H1 (cell line): ENCODE results near the gene CCNK. TPM values are rescaled to one million over a fixed set of nuclear protein-coding genes. Genes with fewer than 3 reads are reported as not detected.

Source experiments
- CTCF ChIA-PET: fragments of 300-600 bp; sonication (Branson Sonifier 250); formaldehyde crosslinking; loops from one replicate; lab custom pipeline; 2021; ENCODE audit not compliant: partially characterized antibody; lab: Charles Lee
- POLR2A ChIA-PET: fragments of 300-600 bp; sonication (Branson Sonifier 250); formaldehyde crosslinking; loops from one replicate; lab custom pipeline; 2021; ENCODE audit warnings: inconsistent platforms; ENCODE audit not compliant: partially characterized antibody; lab: Charles Lee
- DNase-seq, 2 experiments: peaks; one replicate each; pipeline versions ENCODE4 v3.0.0 to v3.0.0-alpha.2; 2010 to 2022; ENCODE audit warnings: low spot score in 2 of 2, low read depth in 1 of 2, mixed read lengths in 1 of 2
- FAIRE-seq: peaks from 2 replicates; lab custom pipeline; 2011; peaks lifted over from hg19 to GRCh38; lab: Jason Lieb, UNC
- H2AFZ ChIP-seq: 2 replicates; pipeline ENCODE4 v1.8.1; 2012; ENCODE audit warnings: low read length, inconsistent platforms
- H2AK5ac ChIP-seq: 2 replicates; pipeline ENCODE4 v1.6.1; 2013; ENCODE audit warnings: low read depth, low read length
- H2BK120ac ChIP-seq: replicated peaks from 2 replicates; pipeline ENCODE3; 2013; ENCODE audit warnings: low read depth, low read length, inconsistent platforms
- H2BK12ac ChIP-seq: 2 replicates; pipeline ENCODE4 v1.6.1; 2013; ENCODE audit warnings: low read depth, low read length
- H2BK15ac ChIP-seq: 2 replicates; pipeline ENCODE4 v1.6.1; 2013; ENCODE audit warnings: low read length
- H2BK20ac ChIP-seq: 2 replicates; pipeline ENCODE4 v1.6.1; 2013; ENCODE audit warnings: low read length
- H2BK5ac ChIP-seq: 2 replicates; pipeline ENCODE4 v1.6.1; 2013; ENCODE audit warnings: low read depth, low read length
- H3K14ac ChIP-seq: 2 replicates; pipeline ENCODE4 v1.6.1; 2013; ENCODE audit warnings: inconsistent platforms; ENCODE audit not compliant: insufficient read length
- H3K18ac ChIP-seq: 2 replicates; pipeline ENCODE4 v1.6.1; 2013; ENCODE audit warnings: low read length; ENCODE audit errors: extremely low read depth
- H3K23ac ChIP-seq: 2 replicates; pipeline ENCODE4 v1.6.1; 2013; ENCODE audit warnings: inconsistent platforms; ENCODE audit not compliant: insufficient read length
- H3K23me2 ChIP-seq: 2 replicates; pipeline ENCODE4 v1.6.1; 2013; ENCODE audit warnings: low read depth, low read length
- H3K27ac ChIP-seq: 2 replicates; pipeline ENCODE4 v1.6.1; 2011; ENCODE audit warnings: low read depth, low read length, inconsistent platforms
- H3K27me3 ChIP-seq, 4 experiments: replicated peaks in 1 of 4; 1 replicate in 1 of 4; 2 replicates in 3 of 4; pipeline versions ENCODE4 v1.6.1 to v1.8.1; 2011 to 2013; ENCODE audit warnings: low read length in 3 of 4, mild to moderate bottlenecking in 3 of 4, inconsistent platforms in 2 of 4, mixed read lengths in 2 of 4, moderate library complexity in 1 of 4; ENCODE audit not compliant: control insufficient read depth in 3 of 4, insufficient read depth in 3 of 4; ENCODE audit errors: extremely low read depth in 1 of 4
- H3K36me3 ChIP-seq, 4 experiments: 2 replicates each; pipeline versions ENCODE4 v1.6.1 to v1.8.1; 2011 to 2013; ENCODE audit warnings: mild to moderate bottlenecking in 4 of 4, low read length in 3 of 4, moderate library complexity in 2 of 4, control low read depth in 1 of 4, inconsistent platforms in 1 of 4; ENCODE audit not compliant: insufficient read depth in 4 of 4, control insufficient read depth in 2 of 4
- H3K4ac ChIP-seq: replicated peaks from 2 replicates; pipeline ENCODE3; 2013; ENCODE audit warnings: low read length, low read depth, mixed read lengths, inconsistent platforms; ENCODE audit not compliant: insufficient read length
- H3K4me1 ChIP-seq, 4 experiments: replicated peaks in 1 of 4; 1 replicate in 1 of 4; 2 replicates in 3 of 4; pipeline versions ENCODE4 v1.6.1 to v1.8.1; 2011 to 2013; ENCODE audit warnings: low read length in 3 of 4, inconsistent platforms in 2 of 4, mixed read lengths in 1 of 4; ENCODE audit not compliant: insufficient read depth in 4 of 4, control insufficient read depth in 3 of 4
- H3K4me2 ChIP-seq, 2 experiments: 2 replicates each; pipeline versions ENCODE4 v1.6.1 to v1.8.1; 2011 to 2013; ENCODE audit warnings: low read depth in 2 of 2, low read length in 2 of 2, control low read depth in 1 of 2, inconsistent platforms in 1 of 2, mild to moderate bottlenecking in 1 of 2; ENCODE audit not compliant: insufficient read depth in 1 of 2
- H3K4me3 ChIP-seq, 4 experiments: fragments of 200-600, 300-600 bp in 1 of 4; sonication (generic), shearing (Covaris generic), sonication (Bioruptor Twin) in 1 of 4; 2 replicates each; pipeline versions ENCODE4 v1.5.1 to v1.8.1; 2011 to 2016; ENCODE audit warnings: low read length in 4 of 4, low read depth in 3 of 4, control low read depth in 2 of 4, inconsistent platforms in 2 of 4, mild to moderate bottlenecking in 2 of 4, mixed read lengths in 1 of 4, moderate library complexity in 1 of 4; ENCODE audit not compliant: insufficient read depth in 2 of 4; ENCODE audit errors: extremely low read depth in 1 of 4
- H3K56ac ChIP-seq: replicated peaks from 2 replicates; pipeline ENCODE3; 2013; ENCODE audit warnings: low read depth, mild to moderate bottlenecking, mixed read lengths, low read length, inconsistent platforms; ENCODE audit not compliant: insufficient read length
- H3K79me1 ChIP-seq: 2 replicates; pipeline ENCODE4 v1.6.1; 2013; ENCODE audit warnings: low read depth, low read length, control low read depth
- H3K79me2 ChIP-seq, 2 experiments: 2 replicates each; pipeline versions ENCODE4 v1.6.1 to v1.8.1; 2012 to 2013; ENCODE audit warnings: low read length in 2 of 2, mild to moderate bottlenecking in 2 of 2, inconsistent platforms in 1 of 2; ENCODE audit not compliant: insufficient read depth in 2 of 2, control insufficient read depth in 1 of 2
- H3K9ac ChIP-seq, 4 experiments: replicated peaks in 1 of 4; 1 replicate in 1 of 4; 2 replicates in 3 of 4; pipeline versions ENCODE4 v1.6.1 to v1.8.1; 2011 to 2013; ENCODE audit warnings: low read depth in 3 of 4, low read length in 3 of 4, control low read depth in 2 of 4, mild to moderate bottlenecking in 2 of 4, moderate library complexity in 2 of 4, inconsistent platforms in 1 of 4; ENCODE audit errors: extremely low read depth in 1 of 4
- H3K9me3 ChIP-seq, 2 experiments: 2 replicates each; pipeline versions ENCODE4 v1.6.1 to v1.8.1; 2012 to 2013; ENCODE audit warnings: mild to moderate bottlenecking in 2 of 2, moderate library complexity in 2 of 2, control low read depth in 1 of 2, inconsistent platforms in 1 of 2, low read depth in 1 of 2, low read length in 1 of 2, mixed read lengths in 1 of 2; ENCODE audit not compliant: insufficient read depth in 2 of 2
- H4K20me1 ChIP-seq, 2 experiments: replicated peaks in 1 of 2; 2 replicates each; pipeline versions ENCODE3 to v1.8.1; 2011 to 2013; ENCODE audit warnings: inconsistent platforms in 2 of 2, low read length in 2 of 2, mild to moderate bottlenecking in 1 of 2; ENCODE audit not compliant: insufficient read depth in 2 of 2, control insufficient read depth in 1 of 2
- H4K5ac ChIP-seq: 2 replicates; pipeline ENCODE4 v1.6.1; 2013; ENCODE audit warnings: low read length, low read depth, mixed read lengths, inconsistent platforms; ENCODE audit not compliant: insufficient read length
- H4K8ac ChIP-seq: 2 replicates; pipeline ENCODE4 v1.8.0; 2013; ENCODE audit warnings: mild to moderate bottlenecking, moderate library complexity, low read length, inconsistent platforms; ENCODE audit not compliant: insufficient read depth; ENCODE audit errors: extremely low read depth
- H4K91ac ChIP-seq: replicated peaks from 2 replicates; pipeline ENCODE3; 2013; ENCODE audit warnings: low read length, mixed read lengths, inconsistent platforms; ENCODE audit not compliant: insufficient read length
- CBX8 ChIP-seq: fragments of 300-800, 300-1000 bp; sonication (generic); IDR thresholded peaks from 2 replicates; pipeline ENCODE4 v1.7.1; 2016; ENCODE audit warnings: low read depth, low read length, borderline replicate concordance
- CTBP2 ChIP-seq: IDR thresholded peaks from 2 replicates; pipeline ENCODE4 v1.7.0; 2011; ENCODE audit warnings: borderline replicate concordance, mild to moderate bottlenecking, moderate library complexity, mixed read lengths, low read length; ENCODE audit not compliant: insufficient read depth, insufficient read length
- NANOG ChIP-seq: IDR thresholded peaks from 2 replicates; pipeline ENCODE4 v1.6.1; 2011; ENCODE audit warnings: low read length, low read depth, mild to moderate bottlenecking, inconsistent platforms; ENCODE audit not compliant: insufficient read depth, poor library complexity, severe bottlenecking
- POLR2AphosphoS5 ChIP-seq: IDR thresholded peaks from 2 replicates; pipeline ENCODE4 v1.6.1; 2011; ENCODE audit warnings: low read depth, low read length
- POU5F1 ChIP-seq: IDR thresholded peaks from 2 replicates; pipeline ENCODE4 v1.6.1; 2011; ENCODE audit warnings: low read depth, mild to moderate bottlenecking, low read length, moderate library complexity
- RFX5 ChIP-seq: IDR thresholded peaks from 2 replicates; pipeline ENCODE4 v1.6.1; 2011; ENCODE audit warnings: low read depth, low read length, improper control_type of control experiment, borderline replicate concordance
- RNF2 ChIP-seq: fragments of 200-900, 300-1000 bp; sonication (generic); IDR thresholded peaks from 2 replicates; pipeline ENCODE4 v1.7.1; 2016; ENCODE audit warnings: borderline replicate concordance, low read depth, mild to moderate bottlenecking, antibody characterized with exemption, low read length; ENCODE audit not compliant: poor library complexity, severe bottlenecking; ENCODE audit errors: missing control alignments
- SP4 ChIP-seq: IDR thresholded peaks from 2 replicates; pipeline ENCODE4 v1.6.1; 2012; ENCODE audit warnings: low read length, inconsistent platforms
- ZNF274 ChIP-seq: IDR thresholded peaks from 2 replicates; pipeline ENCODE4 v1.7.0; 2012; ENCODE audit warnings: low read length, borderline replicate concordance; ENCODE audit errors: extremely low read depth
- WGBS, 2 experiments: shearing (Covaris generic) in 1 of 2; methylation state at CpG; one replicate each; pipeline versions ENCODE4 v1.1.6 to v1.1.7; 2013 to 2015; ENCODE audit warnings: low lambda C conversion rate in 2 of 2, mixed read lengths in 2 of 2, inconsistent platforms in 1 of 2, low coverage in 1 of 2, missing lambda C conversion rate in 1 of 2; ENCODE audit not compliant: insufficient replicate concordance in 2 of 2, insufficient coverage in 1 of 2, insufficient read length in 1 of 2; ENCODE audit errors: extremely low coverage in 1 of 2, missing lambda C conversion rate in 1 of 2; 5-methylcytosine and 5-hydroxymethylcytosine counted together
- polyA plus RNA-seq, 7 experiments: library from polyadenylated mRNA; depleted of rRNA in 3 of 7; stranded (reverse) in 5 of 7; unstranded in 2 of 7; fragments of >200 nt in 5 of 7; fragments of 200-250 nt in 2 of 7; gene quantifications; 1 replicate in 5 of 7; 2 replicates in 1 of 7; 4 replicates in 1 of 7; pipeline versions ENCODE4 v1.2.1 to v1.2.3, GENCODE V29; 2011 to 2013; ENCODE audit warnings: missing spikeins in 2 of 7, mixed read lengths in 2 of 7
- total RNA-seq: library from RNA; stranded (reverse); fragmentation: NEBNext Ultra II Directional; extraction: Animal tissue kit (Norgen Biotek cat#: 25700); gene quantifications from 2 replicates; pipeline ENCODE4 v1.2.1, GENCODE V29; 2021
- TF ChIP-seq, protein P1 (sequence below): IDR thresholded peaks from 2 replicates; pipeline ENCODE4 v1.6.1; 2012; ENCODE audit warnings: low read length, inconsistent platforms

The CCNK gene
- total and polyA plus RNA-seq, 2 of the 8 experiments (the other 6 are each of a cell fraction or from before 2014, with no cell fraction given), result 10.7 to 82.7 TPM

DNA sequence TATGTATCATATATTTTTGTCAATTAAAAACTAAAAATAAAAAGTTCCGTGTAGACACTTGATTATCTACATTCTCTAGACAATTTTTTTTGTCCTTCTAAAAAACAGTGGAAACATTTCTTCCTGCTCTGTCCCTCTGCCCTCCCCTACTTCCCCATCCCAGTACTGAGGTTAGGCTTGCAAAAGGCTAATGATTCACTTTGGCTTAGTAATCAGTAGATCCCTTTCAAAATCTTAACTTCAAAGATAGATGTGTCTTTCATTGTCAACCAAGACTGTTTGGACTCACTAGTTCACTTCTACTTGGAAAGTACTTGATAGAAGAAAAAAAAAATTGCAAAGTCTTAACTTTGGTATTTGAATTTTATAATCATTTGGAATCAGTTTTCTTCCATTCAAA, 4.3 kb upstream of the CCNK start:
- no peak overlapping the region for H3K9ac ChIP-seq
- H3K4me1 ChIP-seq, result peaks cover 0 to 10% (median 2%) of the 10 kb centered on the region in 4 experiments; a peak in 5 of 7 replicates
- DNase-seq (no peak), FAIRE-seq (no peak)
- no peak overlapping the region for H3K4me2 ChIP-seq
- WGBS, 2 experiments, result 90% methylated on average over 1 of the region's 1 CpG; no CpG with 5 or more reads in 1 of the 2 experiments
- no peak overlapping the region for H2BK120ac ChIP-seq
- no peak overlapping the region for H2AFZ ChIP-seq
- H3K4ac ChIP-seq, result no peak overlapping the region
- H4K5ac ChIP-seq, result no peak overlapping the region
- H3K27ac ChIP-seq, result no peak overlapping the region
- TF ChIP-seq, protein P1, sequence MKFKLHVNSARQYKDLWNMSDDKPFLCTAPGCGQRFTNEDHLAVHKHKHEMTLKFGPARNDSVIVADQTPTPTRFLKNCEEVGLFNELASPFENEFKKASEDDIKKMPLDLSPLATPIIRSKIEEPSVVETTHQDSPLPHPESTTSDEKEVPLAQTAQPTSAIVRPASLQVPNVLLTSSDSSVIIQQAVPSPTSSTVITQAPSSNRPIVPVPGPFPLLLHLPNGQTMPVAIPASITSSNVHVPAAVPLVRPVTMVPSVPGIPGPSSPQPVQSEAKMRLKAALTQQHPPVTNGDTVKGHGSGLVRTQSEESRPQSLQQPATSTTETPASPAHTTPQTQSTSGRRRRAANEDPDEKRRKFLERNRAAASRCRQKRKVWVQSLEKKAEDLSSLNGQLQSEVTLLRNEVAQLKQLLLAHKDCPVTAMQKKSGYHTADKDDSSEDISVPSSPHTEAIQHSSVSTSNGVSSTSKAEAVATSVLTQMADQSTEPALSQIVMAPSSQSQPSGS, result no peak
- no peak for TF ChIP-seq POLR2AphosphoS5
- TF ChIP-seq RNF2, result no peak
- TF ChIP-seq CTBP2, result no peak
- no peak for TF ChIP-seq CBX8
- no peak for TF ChIP-seq POU5F1
- TF ChIP-seq RFX5, result no peak
- TF ChIP-seq ZNF274, result no peak
- TF ChIP-seq NANOG, result no peak
- TF ChIP-seq SP4, result no peak
- H4K20me1 ChIP-seq, result peaks cover 2 to 14% of the 10 kb centered on the region in 2 experiments
- H3K27me3 ChIP-seq, result no peaks in the 10 kb centered on the region
- CTCF ChIA-PET, result interaction anchor here (0.6 to 2.4 kb wide), 3 partner anchors 15 to 122 kb away, joined by 4 to 19 read pairs (median 4); no protein-coding TSS in a partner anchor
- H4K91ac ChIP-seq, result no peak overlapping the region
- no peak overlapping the region for H2BK5ac ChIP-seq
- H3K23ac ChIP-seq, result no peak overlapping the region
- H2BK15ac ChIP-seq, result no peak overlapping the region
- POLR2A ChIA-PET, result no interaction called here
- peaks cover 13 to 83% of the 10 kb centered on the region in 2 experiments for H3K79me2 ChIP-seq
- H3K23me2 ChIP-seq, result peaks cover 4% of the 10 kb centered on the region
- H3K36me3 ChIP-seq, result no peaks in the 10 kb centered on the region
- H3K18ac ChIP-seq, result no peak overlapping the region
- H3K79me1 ChIP-seq, result peaks cover 2% of the 10 kb centered on the region; the same call in 1 of the 2 replicates
- H4K8ac ChIP-seq, result no peak overlapping the region
- no peak overlapping the region for H2AK5ac ChIP-seq
- H3K14ac ChIP-seq, result no peak overlapping the region
- no peak overlapping the region for H3K4me3 ChIP-seq
- H3K9me3 ChIP-seq, result no peaks in the 10 kb centered on the region
- H3K56ac ChIP-seq, result no peak overlapping the region
- H2BK12ac ChIP-seq, result no peak overlapping the region
- no peak overlapping the region for H2BK20ac ChIP-seq
